ENCODE results near the gene GSTA2.
"Not testable (repeated sequence)": the region's sequence is repeated elsewhere in the genome, so short reads cannot be mapped to it uniquely, and the experiment has no call there.

Gene GSTA2

GRCh38 chr6:52763322-52763916 is at the start of gene GSTA2:
Gene GSTA2, minus strand, starts transcription at chr6:52763475. Its CDS starts 5,528 bp downstream, at chr6:52757947.
- not testable (repeated sequence) for DNase-seq

- not testable (repeated sequence) for DNase-seq
Observed at GRCh38 chr6:52809777-52810176, 46.5 kb upstream of the GSTA2 start.

GRCh38 chr6:52808660-52809059 is 45.4 kb upstream of the GSTA2 start:
- no peak for DNase-seq

- DNase-seq, result not testable (repeated sequence)
Observed at GRCh38 chr6:52803668-52804255, 40.5 kb upstream of the GSTA2 start, which contains the start of gene GSTA1. Gene GSTA1, minus strand, starts transcription at chr6:52803816. Its CDS starts 4,549 bp downstream, at chr6:52799267.

- no peak for DNase-seq
Observed at GRCh38 chr6:52802806-52803205, 39.5 kb upstream of the GSTA2 start.

- DNase-seq, result no peak
Observed at GRCh38 chr6:52801188-52801841, 38.0 kb upstream of the GSTA2 start.

- not testable (repeated sequence) for DNase-seq
Observed at GRCh38 chr6:52799272-52799671, 36.0 kb upstream of the GSTA2 start.

- not testable (repeated sequence) for DNase-seq
Observed at GRCh38 chr6:52794366-52794765, 31.1 kb upstream of the GSTA2 start.

GRCh38 chr6:52790861-52791260 is 27.6 kb upstream of the GSTA2 start:
- DNase-seq, result no peak

GRCh38 chr6:52789658-52790057 is 26.4 kb upstream of the GSTA2 start:
- not testable (repeated sequence) for DNase-seq

- no peak for DNase-seq
Observed at GRCh38 chr6:52788478-52788877, 25.2 kb upstream of the GSTA2 start.

GRCh38 chr6:52787917-52788316 is 24.6 kb upstream of the GSTA2 start:
- DNase-seq, result no peak

- DNase-seq, result no peak
Observed at GRCh38 chr6:52786249-52786956, 23.1 kb upstream of the GSTA2 start.

GRCh38 chr6:52782696-52783274 is 19.5 kb upstream of the GSTA2 start:
- not testable (repeated sequence) for DNase-seq

GRCh38 chr6:52782209-52782608 is 18.9 kb upstream of the GSTA2 start:
- DNase-seq, result not testable (repeated sequence)

GRCh38 chr6:52779237-52779636 is 16.0 kb upstream of the GSTA2 start:
- DNase-seq, result no peak

- not testable (repeated sequence) for DNase-seq
Observed at GRCh38 chr6:52776711-52777351, 13.6 kb upstream of the GSTA2 start.

- DNase-seq, result not testable (repeated sequence)
Observed at GRCh38 chr6:52769399-52769798, 6.1 kb upstream of the GSTA2 start.

- DNase-seq, result not testable (repeated sequence)
Observed at GRCh38 chr6:52767658-52768057, 4.4 kb upstream of the GSTA2 start.

GRCh38 chr6:52761673-52762491 is 1.4 kb downstream of the GSTA2 start:
- DNase-seq, result not testable (repeated sequence)

- DNase-seq, result no peak
Observed at GRCh38 chr6:52760105-52760765, 3.0 kb downstream of the GSTA2 start.
